GM21723 (cell line): ENCODE results near the gene ZNF620.
"Not testable (repeated sequence)": the region's sequence is repeated elsewhere in the genome, so short reads cannot be mapped to it uniquely, and the experiment has no call there.

ENCODE experiments used
- ATAC-seq: cut with Tn5 transposase; IDR thresholded peaks from one replicate; pipeline ENCODE4 v1.9.1; 2021; ENCODE audit warnings: mild to moderate bottlenecking, moderate library complexity; ENCODE audit not compliant: unreplicated experiment

Gene ZNF620

GRCh38 chr3:40499952-40500351 is 5.9 kb upstream of the ZNF620 start:
- ATAC-seq: no peak

GRCh38 chr3:40502034-40502433 is 3.8 kb upstream of the ZNF620 start:
- ATAC-seq: no peak

GRCh38 chr3:40504636-40505430 is 1.0 kb upstream of the ZNF620 start:
- no peak for ATAC-seq

- no peak for ATAC-seq
Measured at GRCh38 chr3:40511031-40511718, 5.3 kb downstream of the ZNF620 start.

- ATAC-seq: no peak
Measured at GRCh38 chr3:40516201-40516600, 10.4 kb downstream of the ZNF620 start.

- ATAC-seq: no peak
Measured at GRCh38 chr3:40518067-40518466, 12.2 kb downstream of the ZNF620 start.

- ATAC-seq: no peak
Measured at GRCh38 chr3:40518848-40519247, 13.0 kb downstream of the ZNF620 start.

GRCh38 chr3:40521254-40521653 is 15.4 kb downstream of the ZNF620 start:
- no peak for ATAC-seq

- no peak for ATAC-seq
Measured at GRCh38 chr3:40523781-40524180, 17.9 kb downstream of the ZNF620 start.

- no peak for ATAC-seq
Measured at GRCh38 chr3:40524222-40524567, 18.4 kb downstream of the ZNF620 start.

- ATAC-seq: peak; percentile 99
Measured at GRCh38 chr3:40524568-40525285, 18.9 kb downstream of the ZNF620 start, which contains the start of gene ZNF621. TSS of gene ZNF621 (plus strand) at chr3:40524960. CDS start at chr3:40525841, 881 bp downstream.

- ATAC-seq: no peak
Measured at GRCh38 chr3:40528426-40528825, 22.6 kb downstream of the ZNF620 start.

GRCh38 chr3:40532252-40532651 is 26.4 kb downstream of the ZNF620 start:
- ATAC-seq: no peak

GRCh38 chr3:40534283-40534682 is 28.4 kb downstream of the ZNF620 start:
- no peak for ATAC-seq

GRCh38 chr3:40546816-40547215 is 41.0 kb downstream of the ZNF620 start:
- ATAC-seq: no peak

GRCh38 chr3:40550167-40550566 is 44.3 kb downstream of the ZNF620 start:
- no peak for ATAC-seq

GRCh38 chr3:40557575-40558161 is 51.8 kb downstream of the ZNF620 start:
- no peak for ATAC-seq

- not testable (repeated sequence) for ATAC-seq
Measured at GRCh38 chr3:40562482-40562881, 56.6 kb downstream of the ZNF620 start.

- ATAC-seq: not testable (repeated sequence)
Measured at GRCh38 chr3:40565629-40566028, 59.8 kb downstream of the ZNF620 start.

- no peak for ATAC-seq
Measured at GRCh38 chr3:40566694-40567093, 60.9 kb downstream of the ZNF620 start.
